Measurements from ENCODE around the gene MYG1. TPM values are rescaled to one million over a fixed set of nuclear protein-coding genes. Genes with fewer than 3 reads are reported as not detected.
A peak's percentile ranks its signal among the peaks of the same experiment; 100 is the strongest.

MYG1 gene
- total RNA-seq, 1 experiment from 2014 or later: 89.9 TPM

DNA sequence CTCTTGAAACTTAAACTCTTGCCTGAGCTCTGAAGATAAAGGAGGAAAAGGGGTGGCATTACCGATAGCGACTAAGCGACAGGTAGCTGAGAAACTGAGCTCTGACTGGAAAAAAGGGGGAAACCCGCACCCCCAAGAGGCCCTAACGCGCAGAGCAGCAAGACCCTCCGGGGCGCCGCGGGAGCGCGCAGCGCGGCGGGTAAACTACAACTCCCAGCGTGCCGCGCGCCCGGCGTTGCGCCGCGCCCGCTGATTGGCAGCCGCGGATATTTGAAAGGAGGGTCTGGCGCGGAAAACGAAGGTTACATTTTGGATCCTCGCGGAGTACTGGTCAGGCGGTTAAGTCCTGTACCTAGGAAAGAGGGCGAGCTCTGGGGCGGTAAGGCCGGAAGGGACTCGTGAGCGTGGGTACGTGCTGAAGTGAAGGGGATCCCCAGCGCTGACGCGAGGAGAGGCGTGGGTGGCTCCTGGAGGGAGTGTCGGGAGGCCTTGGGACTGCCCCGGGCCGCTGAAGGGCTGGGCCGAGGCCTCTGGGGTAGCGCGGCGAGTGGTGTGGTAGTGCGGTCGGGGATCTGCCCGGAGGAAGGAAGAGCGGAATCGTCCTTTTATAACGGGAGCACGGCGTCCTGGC, 31.4 kb upstream of the MYG1 start, which contains the start of gene ESPL1:
TSS of gene ESPL1 (plus strand) at position 301 of the 631 bp plus-strand sequence. CDS start 468 bp downstream, outside the sequence.
- CTCF ChIA-PET: interaction anchor here (0.5 to 1.3 kb wide), 3 partner anchors 53 to 112 kb away, joined by 3 to 6 read pairs (median 4); partner anchors contain the start of gene AAAS
- no TSS peak for BruUV-seq (replicated peaks)
- H3K27me3 ChIP-seq (ENCODE audit: low read length): no peaks in the 10 kb centered on the region
- H3K9me3 ChIP-seq (ENCODE audit: low read length): no peaks in the 10 kb centered on the region
- H3K36me3 ChIP-seq (ENCODE audit: low read depth, low read length): peaks cover 7% of the 10 kb centered on the region; the same call in 1 of the 2 replicates
- intact Hi-C loops (cut with micrococcal nuclease): loop anchor here (1.0 to 2.0 kb wide), 2 partner anchors 15 to 55 kb away; a partner anchor contains a TSS
- no peaks in the 10 kb centered on the region for H3K9me2 ChIP-seq (replicated peaks; ENCODE audit: low read length)
- peak within 1 kb of the TSS; percentile 77 for H3K9ac ChIP-seq (ENCODE audit: low read length)
- TF ChIP-seq EZH2 (IDR thresholded peaks at IDR 0.05; ENCODE audit: low read length, unreplicated experiment): no peak
- TF ChIP-seq EZH2phosphoT487 (IDR thresholded peaks at IDR 0.05; ENCODE audit: borderline replicate concordance, low read length): no peak
- TF ChIP-seq, protein P1, sequence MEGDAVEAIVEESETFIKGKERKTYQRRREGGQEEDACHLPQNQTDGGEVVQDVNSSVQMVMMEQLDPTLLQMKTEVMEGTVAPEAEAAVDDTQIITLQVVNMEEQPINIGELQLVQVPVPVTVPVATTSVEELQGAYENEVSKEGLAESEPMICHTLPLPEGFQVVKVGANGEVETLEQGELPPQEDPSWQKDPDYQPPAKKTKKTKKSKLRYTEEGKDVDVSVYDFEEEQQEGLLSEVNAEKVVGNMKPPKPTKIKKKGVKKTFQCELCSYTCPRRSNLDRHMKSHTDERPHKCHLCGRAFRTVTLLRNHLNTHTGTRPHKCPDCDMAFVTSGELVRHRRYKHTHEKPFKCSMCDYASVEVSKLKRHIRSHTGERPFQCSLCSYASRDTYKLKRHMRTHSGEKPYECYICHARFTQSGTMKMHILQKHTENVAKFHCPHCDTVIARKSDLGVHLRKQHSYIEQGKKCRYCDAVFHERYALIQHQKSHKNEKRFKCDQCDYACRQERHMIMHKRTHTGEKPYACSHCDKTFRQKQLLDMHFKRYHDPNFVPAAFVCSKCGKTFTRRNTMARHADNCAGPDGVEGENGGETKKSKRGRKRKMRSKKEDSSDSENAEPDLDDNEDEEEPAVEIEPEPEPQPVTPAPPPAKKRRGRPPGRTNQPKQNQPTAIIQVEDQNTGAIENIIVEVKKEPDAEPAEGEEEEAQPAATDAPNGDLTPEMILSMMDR (conservative IDR thresholded peaks at IDR 0.05; ENCODE audit: low read depth, low read length): 0 out of 2 replicates have a peak, but pooled peaks have one; percentile 19
- H3K4me3 ChIP-seq (ENCODE audit: low read length): peak within 1 kb of the TSS; percentile 82
- peak; percentile 88 for ATAC-seq
- H3F3A ChIP-seq (ENCODE audit: low read length, unreplicated experiment): no peaks in the 10 kb centered on the region
- H2AFZ ChIP-seq (ENCODE audit: low read length): peak within 1 kb of the TSS; percentile 93
- H4K20me1 ChIP-seq (ENCODE audit: low read length): peaks cover 7% of the 10 kb centered on the region; the same call in 1 of the 2 replicates
- DNase-seq: peak; percentile 71
- H3K4me2 ChIP-seq (ENCODE audit: low read length): peak within 1 kb of the TSS; percentile 93
- H3K79me2 ChIP-seq (ENCODE audit: low read length): peaks cover 32% of the 10 kb centered on the region
- POLR2A ChIA-PET (ENCODE audit: unreplicated experiment): interaction anchor here (1.3 kb wide), 1 partner anchor 48 kb away, joined by 5 read pairs; no protein-coding TSS in a partner anchor
- peaks cover 28% of the 10 kb centered on the region for H3K4me1 ChIP-seq (ENCODE audit: insufficient read depth, low read length)
- peak within 1 kb of the TSS; percentile 44 for H3K27ac ChIP-seq (ENCODE audit: low read length)

DNA sequence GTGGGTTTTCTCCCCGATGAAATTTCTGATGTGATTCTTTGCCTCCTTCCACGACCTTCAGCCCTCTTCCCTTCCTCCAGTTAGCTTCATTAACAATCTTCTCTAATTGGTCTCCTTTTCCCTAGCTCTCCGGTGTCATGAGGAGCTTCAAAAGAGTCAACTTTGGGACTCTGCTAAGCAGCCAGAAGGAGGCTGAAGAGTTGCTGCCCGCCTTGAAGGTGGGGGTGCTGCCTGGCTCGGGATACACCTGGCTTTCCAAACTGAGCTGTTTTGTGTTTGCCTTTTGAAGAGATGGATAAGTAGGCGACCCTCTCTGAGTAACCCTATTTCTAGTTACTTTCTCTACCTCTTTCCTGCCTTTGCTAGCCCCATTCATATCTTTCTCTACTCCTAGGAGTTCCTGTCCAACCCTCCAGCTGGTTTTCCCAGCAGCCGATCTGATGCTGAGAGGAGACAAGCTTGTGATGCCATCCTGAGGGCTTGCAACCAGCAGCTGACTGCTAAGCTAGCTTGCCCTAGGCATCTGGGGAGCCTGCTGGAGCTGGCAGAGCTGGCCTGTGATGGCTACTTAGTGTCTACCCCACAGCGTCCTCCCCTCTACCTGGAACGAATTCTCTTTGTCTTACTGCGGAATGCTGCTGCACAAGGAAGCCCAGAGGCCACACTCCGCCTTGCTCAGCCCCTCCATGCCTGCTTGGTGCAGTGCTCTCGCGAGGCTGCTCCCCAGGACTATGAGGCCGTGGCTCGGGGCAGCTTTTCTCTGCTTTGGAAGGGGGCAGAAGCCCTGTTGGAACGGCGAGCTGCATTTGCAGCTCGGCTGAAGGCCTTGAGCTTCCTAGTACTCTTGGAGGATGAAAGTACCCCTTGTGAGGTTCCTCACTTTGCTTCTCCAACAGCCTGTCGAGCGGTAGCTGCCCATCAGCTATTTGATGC, 30.6 kb upstream of the MYG1 start:
- no peak for DNase-seq
- POLR2A ChIA-PET (ENCODE audit: unreplicated experiment): interaction anchor here (0.6 to 1.3 kb wide), 4 partner anchors 25 to 190 kb away, joined by 3 to 6 read pairs (median 4); partner anchors contain the start of gene SPRYD3
- peak; percentile 42; the same call in 1 of the 2 replicates for ATAC-seq
- no peaks in the 10 kb centered on the region for H3K9me2 ChIP-seq (replicated peaks; ENCODE audit: low read length)
- H3K9ac ChIP-seq (ENCODE audit: low read length): peak overlapping the region; percentile 77
- CTCF ChIA-PET: interaction anchor here (1.3 kb wide), 1 partner anchor 55 kb away, joined by 4 read pairs; no protein-coding TSS in a partner anchor
- H4K20me1 ChIP-seq (ENCODE audit: low read length): peaks cover 7% of the 10 kb centered on the region; the same call in 1 of the 2 replicates
- peak overlapping the region; percentile 93 for H3K4me2 ChIP-seq (ENCODE audit: low read length)
- H3K9me3 ChIP-seq (ENCODE audit: low read length): no peaks in the 10 kb centered on the region
- peaks cover 32% of the 10 kb centered on the region for H3K79me2 ChIP-seq (ENCODE audit: low read length)
- H3K27me3 ChIP-seq (ENCODE audit: low read length): no peaks in the 10 kb centered on the region
- TF ChIP-seq EZH2 (IDR thresholded peaks at IDR 0.05; ENCODE audit: low read length, unreplicated experiment) (no peak), EZH2phosphoT487 (IDR thresholded peaks at IDR 0.05; ENCODE audit: borderline replicate concordance, low read length) (no peak)
- TF ChIP-seq, protein P1 (conservative IDR thresholded peaks at IDR 0.05; ENCODE audit: low read depth, low read length): no peak
- H3K4me1 ChIP-seq (ENCODE audit: insufficient read depth, low read length): peaks cover 28% of the 10 kb centered on the region
- H2AFZ ChIP-seq (ENCODE audit: low read length): peak overlapping the region; percentile 93
- H3F3A ChIP-seq (ENCODE audit: low read length, unreplicated experiment): no peaks in the 10 kb centered on the region
- H3K36me3 ChIP-seq (ENCODE audit: low read depth, low read length): peaks cover 7% of the 10 kb centered on the region; the same call in 1 of the 2 replicates
- intact Hi-C loops (cut with micrococcal nuclease): loop anchor here (1.0 to 2.0 kb wide), 2 partner anchors 16 to 56 kb away; a partner anchor contains a TSS
- peak overlapping the region; percentile 82 for H3K4me3 ChIP-seq (ENCODE audit: low read length)
- TSS peak; percentile 78 for BruUV-seq (replicated peaks)
- peak overlapping the region; percentile 44; the same call in 1 of the 2 replicates for H3K27ac ChIP-seq (ENCODE audit: low read length)

Measured in PC-3 (cell line).